Gastroesophageal sphincter (tissue), 4 donors: Measurements from ENCODE around the gene CKAP2. TPM values are rescaled to one million over a fixed set of nuclear protein-coding genes. Genes with fewer than 3 reads are reported as not detected.
A peak's percentile ranks its signal among the peaks of the same experiment; 100 is the strongest.

Source experiments
- ATAC-seq: fragments of 150-250 bp; one replicate; pipeline ENCODE4 v1.9.1; 2016; ENCODE audit warnings: mild to moderate bottlenecking, moderate library complexity
- H3K27ac ChIP-seq, 4 donors: fragments of 200-600 bp; sonication (generic) in 3 of 4; 1 replicate in 3 of 4; 2 replicates in 1 of 4; pipeline ENCODE4 v1.5.1; 2016 to 2019
- H3K27me3 ChIP-seq: fragments of 200-600 bp; sonication (generic); one replicate; pipeline ENCODE4 v1.5.1; 2019
- H3K36me3 ChIP-seq, 2 donors: fragments of 200-600 bp; sonication (generic); one replicate each; pipeline ENCODE4 v1.5.1; 2019; ENCODE audit warnings: control low read depth in 1 of 2
- H3K4me1 ChIP-seq, 3 donors: fragments of 200-600 bp; sonication (generic); 1 replicate in 2 of 3; 2 replicates in 1 of 3; pipeline ENCODE4 v1.5.1; 2016 to 2019; ENCODE audit warnings: control low read depth in 2 of 3
- H3K4me3 ChIP-seq, 2 donors: fragments of 200-600 bp; sonication (generic); one replicate each; pipeline ENCODE4 v1.5.1; 2019; ENCODE audit warnings: mild to moderate bottlenecking in 1 of 2, moderate library complexity in 1 of 2
- H3K9me3 ChIP-seq, 3 donors: fragments of 200-600 bp; sonication (generic); one replicate each; pipeline ENCODE4 v1.5.1; 2017 to 2019; ENCODE audit warnings: control low read depth in 2 of 3
- CTCF ChIP-seq, 4 experiments: fragments of 200-600 bp in 2 of 4; fragments of 450-650 bp in 2 of 4; sonication (generic) in 1 of 4; IDR thresholded peaks; one replicate each; pipeline ENCODE4 v1.5.1; 2017 to 2019; ENCODE audit warnings: antibody characterized with exemption in 4 of 4, mild to moderate bottlenecking in 2 of 4, moderate library complexity in 2 of 4
- EP300 ChIP-seq: sonication (generic); formaldehyde crosslinking; IDR thresholded peaks from one replicate; pipeline ENCODE4 v1.6.1; 2017; ENCODE audit warnings: antibody characterized with exemption, mild to moderate bottlenecking
- POLR2A ChIP-seq, 2 donors: fragments of 450-650 bp; IDR thresholded peaks; one replicate each; pipeline ENCODE4 v1.6.1; 2017; ENCODE audit warnings: antibody characterized with exemption in 2 of 2, mild to moderate bottlenecking in 2 of 2, moderate library complexity in 1 of 2
- POLR2AphosphoS5 ChIP-seq: sonication (generic); formaldehyde crosslinking; IDR thresholded peaks from one replicate; pipeline ENCODE4 v1.6.1; 2017; ENCODE audit warnings: antibody characterized with exemption
- WGBS, 2 donors: methylation state at CpG; one replicate each; pipeline ENCODE4 v1.1.5; 2018; ENCODE audit warnings: low coverage in 1 of 2; 5-methylcytosine and 5-hydroxymethylcytosine counted together
- total RNA-seq, 4 donors: library from RNA; depleted of rRNA; stranded (reverse); fragments of >200 nt; gene quantifications; one replicate each; pipeline ENCODE4 v1.1.0, GENCODE V29; 2016

The CKAP2 gene
- total RNA-seq, 4 donors from 2014 or later, result 3.9 to 8.0 (median 5.3) TPM

- H3K4me3 ChIP-seq, result no peak overlapping the region
- no peak overlapping the region for H3K27ac ChIP-seq
- no peaks in the 10 kb centered on the region for H3K9me3 ChIP-seq
- no peaks in the 10 kb centered on the region for H3K27me3 ChIP-seq
- ATAC-seq, result no peak
- no peaks in the 10 kb centered on the region for H3K36me3 ChIP-seq
- TF ChIP-seq POLR2AphosphoS5 (no peak), POLR2A (IDR thresholded peaks at IDR 0.05) (no peak), CTCF (IDR thresholded peaks at IDR 0.05) (no peak), EP300 (no peak)
- WGBS, 2 donors, result 67 to 86% methylated on average over 2 of the region's 2 CpGs
- H3K4me1 ChIP-seq, result peaks cover 0 to 49% (median 13%) of the 10 kb centered on the region in 3 donors
These were observed 2.8 kb upstream of the CKAP2 start for GRCh38 chr13:52452470-52452869.

GRCh38 chr13:52454459-52454819 lies 839 bp upstream of the CKAP2 start:
- H3K27me3 ChIP-seq, result no peaks in the 10 kb centered on the region
- peaks cover 0 to 29% (median 0%) of the 10 kb centered on the region in 3 donors for H3K4me1 ChIP-seq
- H3K4me3 ChIP-seq, result peak overlapping the region; percentile 50 to 89
- WGBS, 2 donors, result 16 to 30% methylated on average over 4 to 7 of the region's 8 CpGs
- H3K9me3 ChIP-seq, result no peaks in the 10 kb centered on the region
- ATAC-seq, result no peak
- TF ChIP-seq EP300 (no peak), POLR2A (IDR thresholded peaks at IDR 0.05) (no peak), POLR2AphosphoS5 (no peak), CTCF (IDR thresholded peaks at IDR 0.05) (no peak)
- peak overlapping the region in 3 of 4 donors; percentile 88 to 95 (median 93) for H3K27ac ChIP-seq
- H3K36me3 ChIP-seq, result peaks cover 0 to 5% of the 10 kb centered on the region in 2 donors

GRCh38 chr13:52455677-52456041 lies 381 bp downstream of the CKAP2 start:
- TF ChIP-seq POLR2AphosphoS5 (no peak), CTCF (IDR thresholded peaks at IDR 0.05) (no peak), POLR2A (IDR thresholded peaks at IDR 0.05) (no peak), EP300 (no peak)

GRCh38 chr13:52459668-52460067 lies 4.4 kb downstream of the CKAP2 start:
- Histone ChIP-seq H3K27me3 (no peaks in the 10 kb centered on the region), H3K4me1 (peaks cover 0 to 11% (median 0%) of the 10 kb centered on the region in 3 donors), H3K36me3 (peaks cover 0 to 30% of the 10 kb centered on the region in 2 donors), H3K27ac (no peak overlapping the region), H3K9me3 (no peaks in the 10 kb centered on the region), H3K4me3 (no peak overlapping the region)
- 66 to 68% methylated on average over 6 of the region's 6 CpGs for WGBS, 2 donors
- no peak for ATAC-seq
- TF ChIP-seq POLR2A (IDR thresholded peaks at IDR 0.05) (no peak), EP300 (no peak), POLR2AphosphoS5 (no peak), CTCF (IDR thresholded peaks at IDR 0.05) (no peak)

More at GRCh38 chr13:52455677-52456041, 381 bp downstream of the CKAP2 start:
- Histone ChIP-seq H3K4me1 (peaks cover 0 to 24% (median 0%) of the 10 kb centered on the region in 3 donors), H3K36me3 (peaks cover 0 to 5% of the 10 kb centered on the region in 2 donors), H3K4me3 (peak overlapping the region; percentile 50 to 89), H3K27me3 (no peaks in the 10 kb centered on the region), H3K9me3 (no peaks in the 10 kb centered on the region), H3K27ac (peak overlapping the region; percentile 76 to 95 (median 90))
- peak; percentile 70 for ATAC-seq
- 0% methylated on average over 4 of the region's 37 CpGs; no CpG with 5 or more reads in 1 of the 2 donors for WGBS, 2 donors

- no peak for ATAC-seq
- Histone ChIP-seq H3K27ac (no peak overlapping the region), H3K36me3 (peaks cover 0 to 36% of the 10 kb centered on the region in 2 donors), H3K9me3 (no peaks in the 10 kb centered on the region), H3K4me1 (peaks cover 0 to 5% (median 0%) of the 10 kb centered on the region in 3 donors), H3K4me3 (no peak overlapping the region), H3K27me3 (no peaks in the 10 kb centered on the region)
- TF ChIP-seq CTCF (IDR thresholded peaks at IDR 0.05), result no peak
- TF ChIP-seq POLR2AphosphoS5, result no peak
- TF ChIP-seq POLR2A (IDR thresholded peaks at IDR 0.05), result no peak
- TF ChIP-seq EP300, result no peak
- 75 to 94% methylated on average over 2 to 3 of the region's 3 CpGs for WGBS, 2 donors
These were observed 6.0 kb downstream of the CKAP2 start for GRCh38 chr13:52461265-52461664.
